HCT116 (cell line): Measurements from ENCODE around the gene RAB27A. TPM values are rescaled to one million over a fixed set of nuclear protein-coding genes. Genes with fewer than 3 reads are reported as not detected.

Experiments used
- ATAC-seq: fragments of 200-7000 bp; cut with Tn5 transposase; 2 replicates; pipeline ENCODE4 v1.9.1; 2020; ENCODE audit warnings: mild to moderate bottlenecking, moderate library complexity
- BruUV-seq: library from RNA; stranded (reverse); fragments of 400-500 nt; replicated peaks from 2 replicates; lab custom pipeline; 2021; lab: Mats Ljungman, UMichigan
- CTCF ChIA-PET: fragments of 300-600 bp; sonication (Branson Sonifier 250); formaldehyde crosslinking; loops from one replicate; lab custom pipeline; 2021; ENCODE audit warnings: antibody characterized with exemption; lab: Charles Lee
- POLR2A ChIA-PET: fragments of 300-600, 350-600 bp; sonication (Branson Sonifier 250); formaldehyde crosslinking; loops from one replicate; lab custom pipeline; 2021; ENCODE audit warnings: antibody characterized with exemption; lab: Charles Lee
- RAD21 ChIA-PET, 2 experiments: fragments of 300-600 bp; sonication (Branson Sonifier 250); formaldehyde crosslinking; loops; one replicate each; lab custom pipeline; 2023; ENCODE audit warnings: low total read pairs in 2 of 2; ENCODE audit not compliant: uncharacterized antibody in 2 of 2, unreplicated experiment in 2 of 2, low non-redundant PET in 1 of 2; lab: Charles Lee
- DNase-seq: peaks from one replicate; pipeline ENCODE4 v3.0.0-alpha.2; 2010; ENCODE audit warnings: low read depth, low spot score
- H2AFZ ChIP-seq: fragments of 200-600 bp; shearing (Covaris generic), sonication (generic); 2 replicates; pipeline ENCODE4 v1.6.1; 2017; ENCODE audit warnings: low read depth, mixed run types, mixed read lengths, antibody characterized with exemption, low read length; ENCODE audit not compliant: poor library complexity, severe bottlenecking
- H3K27ac ChIP-seq: 2 replicates; pipeline ENCODE4 v1.5.1; 2012; ENCODE audit warnings: low read depth, low read length
- H3K27me3 ChIP-seq: fragments of 200-600 bp; sonication (generic); 2 replicates; pipeline ENCODE4 v1.6.1; 2016; ENCODE audit warnings: mixed run types, low read length, mixed read lengths; ENCODE audit not compliant: insufficient read depth
- H3K36me3 ChIP-seq, 2 experiments: fragments of 200-500 bp in 1 of 2; fragments of 200-600 bp in 1 of 2; sonication (Bioruptor generic) in 1 of 2; sonication (generic) in 1 of 2; 2 replicates each; pipeline versions ENCODE4 v1.5.1 to v1.6.1; 2014 to 2016; ENCODE audit warnings: low read length in 2 of 2, inconsistent platforms in 1 of 2, mixed read lengths in 1 of 2, mixed run types in 1 of 2; ENCODE audit not compliant: insufficient read depth in 2 of 2, control insufficient read depth in 1 of 2
- H3K4me1 ChIP-seq, 2 experiments: fragments of 200-600 bp in 1 of 2; sonication (generic) in 1 of 2; 2 replicates each; pipeline versions ENCODE4 v1.5.1 to v1.6.1; 2012 to 2017; ENCODE audit warnings: low read length in 2 of 2, inconsistent platforms in 1 of 2, mild to moderate bottlenecking in 1 of 2, mixed read lengths in 1 of 2, mixed run types in 1 of 2, moderate library complexity in 1 of 2; ENCODE audit not compliant: insufficient read depth in 2 of 2, control insufficient read depth in 1 of 2
- H3K4me2 ChIP-seq: fragments of 200-600 bp; sonication (generic); 2 replicates; pipeline ENCODE4 v1.6.1; 2017; ENCODE audit warnings: mixed run types, low read length, mixed read lengths
- H3K4me3 ChIP-seq, 2 experiments: fragments of 200-600 bp in 1 of 2; sonication (generic) in 1 of 2; replicated peaks in 1 of 2; 2 replicates each; pipeline ENCODE4 v1.5.1; 2011 to 2016; ENCODE audit warnings: low read length in 2 of 2, control low read depth in 1 of 2, low read depth in 1 of 2, mild to moderate bottlenecking in 1 of 2, mixed read lengths in 1 of 2, mixed run types in 1 of 2
- H3K79me2 ChIP-seq: fragments of 200-600 bp; sonication (generic); 2 replicates; pipeline ENCODE4 v1.6.1; 2017; ENCODE audit warnings: mild to moderate bottlenecking, mixed run types, low read length, moderate library complexity, mixed read lengths; ENCODE audit not compliant: insufficient read depth
- H3K9ac ChIP-seq: fragments of 200-600 bp; sonication (generic); 2 replicates; pipeline ENCODE4 v1.6.1; 2016; ENCODE audit warnings: low read length, mixed read lengths
- H3K9me2 ChIP-seq: fragments of 200-600 bp; sonication (generic), shearing (Covaris generic); 2 replicates; pipeline ENCODE4 v1.6.1; 2017; ENCODE audit warnings: mixed run types, mild to moderate bottlenecking, moderate library complexity; ENCODE audit not compliant: insufficient read depth
- H3K9me3 ChIP-seq, 2 experiments: fragments of 200-500 bp in 1 of 2; fragments of 200-600 bp in 1 of 2; sonication (Bioruptor generic) in 1 of 2; sonication (generic) in 1 of 2; 2 replicates each; pipeline ENCODE4 v1.6.1; 2014 to 2017; ENCODE audit warnings: low read length in 2 of 2, mixed read lengths in 2 of 2, inconsistent platforms in 1 of 2, low read depth in 1 of 2, mild to moderate bottlenecking in 1 of 2, mixed run types in 1 of 2, moderate library complexity in 1 of 2; ENCODE audit not compliant: control insufficient read depth in 1 of 2, insufficient read depth in 1 of 2
- H4K20me1 ChIP-seq: fragments of 200-600 bp; sonication (generic), shearing (Covaris generic); 2 replicates; pipeline ENCODE4 v1.6.1; 2017; ENCODE audit warnings: mixed run types, mild to moderate bottlenecking, moderate library complexity; ENCODE audit not compliant: insufficient read depth
- CBX3 ChIP-seq: IDR thresholded peaks from 2 replicates; pipeline ENCODE4 v1.6.1; 2012; ENCODE audit warnings: low read depth
- CEBPB ChIP-seq: IDR thresholded peaks from 2 replicates; pipeline ENCODE4 v1.6.1; 2012; ENCODE audit warnings: low read depth
- ELF1 ChIP-seq: IDR thresholded peaks from 2 replicates; pipeline ENCODE4 v1.6.1; 2012; ENCODE audit warnings: low read depth, borderline replicate concordance
- EZH2 ChIP-seq: fragments of 200-600 bp; sonication (generic); IDR thresholded peaks from 2 replicates; pipeline ENCODE4 v1.6.1; 2017; ENCODE audit warnings: antibody characterized with exemption, mixed run types
- EZH2phosphoT487 ChIP-seq: fragments of 200-600 bp; IDR thresholded peaks from 2 replicates; pipeline ENCODE4 v1.6.1; 2018; ENCODE audit warnings: antibody characterized with exemption, borderline replicate concordance
- FOSL1 ChIP-seq: IDR thresholded peaks from 2 replicates; pipeline ENCODE4 v1.6.1; 2012; ENCODE audit warnings: low read depth
- JUND ChIP-seq: IDR thresholded peaks from 2 replicates; pipeline ENCODE4 v1.6.1; 2012
- POLR2A ChIP-seq: IDR thresholded peaks from 2 replicates; pipeline ENCODE4 v1.7.0; 2011; ENCODE audit warnings: borderline replicate concordance; ENCODE audit not compliant: insufficient read depth, insufficient read length; ENCODE audit errors: extremely low read depth
- POLR2AphosphoS5 ChIP-seq: IDR thresholded peaks from 2 replicates; pipeline ENCODE4 v1.6.1; 2011; ENCODE audit warnings: mild to moderate bottlenecking, low read depth, low read length, moderate library complexity
- SIN3A ChIP-seq: IDR thresholded peaks from 2 replicates; pipeline ENCODE4 v1.6.1; 2012; ENCODE audit warnings: low read depth
- SP1 ChIP-seq: IDR thresholded peaks from 2 replicates; pipeline ENCODE4 v1.6.1; 2012; ENCODE audit warnings: low read depth
- ZFX ChIP-seq: fragments of 450-650 bp; IDR thresholded peaks from 2 replicates; pipeline ENCODE4 v1.6.1; 2017
- ZNF274 ChIP-seq: fragments of 200-500 bp; sonication (Bioruptor generic); IDR thresholded peaks from 2 replicates; pipeline ENCODE4 v1.6.1; 2014; ENCODE audit warnings: mild to moderate bottlenecking, low read depth, low read length, inconsistent platforms
- intact Hi-C: fragments of 100-400 bp; cut with micrococcal nuclease; formaldehyde crosslinking; loops from 2 replicates; pipeline ENCODE4 v1.10.0; 2022
- total RNA-seq: library from RNA; stranded (reverse); gene quantifications from one replicate; pipeline ENCODE4 v1.2.1, GENCODE V29; 2021; ENCODE audit not compliant: unreplicated experiment
- TF ChIP-seq, protein P1 (sequence below), 3 experiments: fragments of 200-600 bp in 1 of 3; sonication (generic) in 1 of 3; IDR thresholded peaks in 2 of 3; conservative IDR thresholded peaks in 1 of 3; 2 replicates each; pipeline ENCODE4 v1.5.1; 2012 to 2017; ENCODE audit warnings: low read depth in 2 of 3, low read length in 2 of 3, antibody characterized with exemption in 1 of 3, borderline replicate concordance in 1 of 3, control low read depth in 1 of 3, mild to moderate bottlenecking in 1 of 3, mixed read lengths in 1 of 3, mixed run types in 1 of 3, moderate library complexity in 1 of 3; ENCODE audit not compliant: insufficient read depth in 1 of 3
- TF ChIP-seq, protein P2 (sequence below): IDR thresholded peaks from 2 replicates; pipeline ENCODE4 v1.6.1; 2012

RAB27A gene
- total RNA-seq, 1 experiment from 2014 or later: 8.8 TPM

DNA sequence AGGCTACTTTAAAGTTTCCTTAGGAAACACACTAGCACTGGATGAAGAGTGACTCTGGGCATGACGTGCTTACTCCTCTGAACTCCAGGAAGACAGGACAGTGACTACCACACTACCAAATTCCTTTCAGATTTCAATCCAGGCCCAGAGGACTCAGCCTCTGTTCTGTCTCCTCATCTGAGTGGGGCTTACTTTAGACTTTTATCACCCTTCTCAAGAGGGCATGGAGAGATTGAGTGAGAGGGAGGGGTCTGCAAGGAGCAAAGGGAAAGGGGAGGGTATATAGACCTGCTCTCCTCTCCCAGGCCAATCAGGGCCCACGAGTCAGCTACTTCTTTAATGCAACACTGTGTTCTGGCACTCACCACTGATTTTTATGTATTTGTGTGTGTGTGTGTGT is 63.5 kb downstream of the RAB27A start:
- H3K9me3 ChIP-seq: no peaks in the 10 kb centered on the region
- DNase-seq (no peak), ATAC-seq (no peak)
- H3K79me2 ChIP-seq: no peaks in the 10 kb centered on the region
- H4K20me1 ChIP-seq: no peaks in the 10 kb centered on the region
- no peaks in the 10 kb centered on the region for H3K36me3 ChIP-seq
- TF ChIP-seq ELF1: no peak
- TF ChIP-seq, protein P1, sequence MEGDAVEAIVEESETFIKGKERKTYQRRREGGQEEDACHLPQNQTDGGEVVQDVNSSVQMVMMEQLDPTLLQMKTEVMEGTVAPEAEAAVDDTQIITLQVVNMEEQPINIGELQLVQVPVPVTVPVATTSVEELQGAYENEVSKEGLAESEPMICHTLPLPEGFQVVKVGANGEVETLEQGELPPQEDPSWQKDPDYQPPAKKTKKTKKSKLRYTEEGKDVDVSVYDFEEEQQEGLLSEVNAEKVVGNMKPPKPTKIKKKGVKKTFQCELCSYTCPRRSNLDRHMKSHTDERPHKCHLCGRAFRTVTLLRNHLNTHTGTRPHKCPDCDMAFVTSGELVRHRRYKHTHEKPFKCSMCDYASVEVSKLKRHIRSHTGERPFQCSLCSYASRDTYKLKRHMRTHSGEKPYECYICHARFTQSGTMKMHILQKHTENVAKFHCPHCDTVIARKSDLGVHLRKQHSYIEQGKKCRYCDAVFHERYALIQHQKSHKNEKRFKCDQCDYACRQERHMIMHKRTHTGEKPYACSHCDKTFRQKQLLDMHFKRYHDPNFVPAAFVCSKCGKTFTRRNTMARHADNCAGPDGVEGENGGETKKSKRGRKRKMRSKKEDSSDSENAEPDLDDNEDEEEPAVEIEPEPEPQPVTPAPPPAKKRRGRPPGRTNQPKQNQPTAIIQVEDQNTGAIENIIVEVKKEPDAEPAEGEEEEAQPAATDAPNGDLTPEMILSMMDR (IDR thresholded peaks at IDR 0.05 in 2 of 3, conservative IDR thresholded peaks at IDR 0.05 in 1 of 3; ENCODE audit: borderline replicate concordance in 1 of 3, insufficient read depth in 1 of 3, low read depth in 2 of 3, low read length in 2 of 3): no peak
- TF ChIP-seq CEBPB: no peak
- TF ChIP-seq ZNF274: no peak
- no peak for TF ChIP-seq SP1
- TF ChIP-seq JUND: no peak
- TF ChIP-seq POLR2AphosphoS5: no peak
- TF ChIP-seq EZH2: no peak
- TF ChIP-seq SIN3A: no peak
- TF ChIP-seq POLR2A: no peak
- TF ChIP-seq ZFX: no peak
- no peak for TF ChIP-seq FOSL1
- TF ChIP-seq, protein P2, sequence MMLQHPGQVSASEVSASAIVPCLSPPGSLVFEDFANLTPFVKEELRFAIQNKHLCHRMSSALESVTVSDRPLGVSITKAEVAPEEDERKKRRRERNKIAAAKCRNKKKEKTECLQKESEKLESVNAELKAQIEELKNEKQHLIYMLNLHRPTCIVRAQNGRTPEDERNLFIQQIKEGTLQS: no peak
- no peak for TF ChIP-seq EZH2phosphoT487
- TF ChIP-seq CBX3: no peak
- no peak overlapping the region for H2AFZ ChIP-seq
- H3K27ac ChIP-seq: no peak overlapping the region
- H3K4me2 ChIP-seq: no peak overlapping the region
- no peaks in the 10 kb centered on the region for H3K9me2 ChIP-seq
- H3K9ac ChIP-seq: no peak overlapping the region
- RAD21 ChIA-PET: no interaction called here
- BruUV-seq: no TSS peak
- H3K27me3 ChIP-seq: no peaks in the 10 kb centered on the region
- POLR2A ChIA-PET: no interaction called here
- no peak overlapping the region for H3K4me3 ChIP-seq
- intact Hi-C loops: no loop called here
- H3K4me1 ChIP-seq: no peaks in the 10 kb centered on the region
- CTCF ChIA-PET: no interaction called here
